ENCODE data around the gene KAZN.

KAZN gene

DNA sequence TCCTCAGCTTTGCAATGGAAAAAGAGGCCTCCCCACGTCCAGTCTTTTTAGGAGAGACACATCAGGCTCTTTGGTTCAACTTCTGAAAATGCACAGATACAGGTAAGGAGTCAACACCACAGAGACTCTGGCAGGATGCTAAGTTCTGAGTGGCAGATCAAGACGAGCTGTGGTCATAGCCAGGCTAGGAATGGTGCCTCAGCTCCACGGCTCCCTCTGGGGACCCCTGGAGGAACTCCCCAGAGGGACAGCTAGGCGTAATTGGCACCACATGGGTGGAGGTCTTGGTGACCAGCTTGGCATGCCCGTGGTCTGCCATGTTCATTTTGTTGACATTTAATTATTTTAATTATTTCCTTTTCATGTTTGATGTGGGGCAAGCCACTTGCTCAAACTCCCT is 206.1 kb downstream of the KAZN start:
- DNase-seq: no peak

DNA sequence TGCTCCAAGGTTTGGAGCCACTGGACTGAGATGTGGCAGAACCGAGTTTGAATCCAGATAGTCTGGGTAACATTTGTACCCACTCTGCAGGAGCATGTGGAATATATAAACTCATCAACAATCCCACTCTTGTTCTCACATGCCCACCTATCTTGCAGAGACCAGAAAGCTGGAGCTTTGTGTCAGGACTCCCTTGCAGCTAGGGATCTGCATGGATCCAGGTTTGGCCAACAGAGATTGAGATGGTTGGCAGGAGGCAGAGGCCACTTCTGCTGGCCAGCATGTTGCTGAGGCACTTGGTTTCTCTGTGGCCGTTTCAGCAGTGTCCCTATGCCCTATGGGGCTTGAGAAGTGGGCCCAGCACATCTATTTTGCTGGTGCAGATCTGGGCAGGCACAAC is 208.3 kb downstream of the KAZN start:
- DNase-seq: no peak

DNA sequence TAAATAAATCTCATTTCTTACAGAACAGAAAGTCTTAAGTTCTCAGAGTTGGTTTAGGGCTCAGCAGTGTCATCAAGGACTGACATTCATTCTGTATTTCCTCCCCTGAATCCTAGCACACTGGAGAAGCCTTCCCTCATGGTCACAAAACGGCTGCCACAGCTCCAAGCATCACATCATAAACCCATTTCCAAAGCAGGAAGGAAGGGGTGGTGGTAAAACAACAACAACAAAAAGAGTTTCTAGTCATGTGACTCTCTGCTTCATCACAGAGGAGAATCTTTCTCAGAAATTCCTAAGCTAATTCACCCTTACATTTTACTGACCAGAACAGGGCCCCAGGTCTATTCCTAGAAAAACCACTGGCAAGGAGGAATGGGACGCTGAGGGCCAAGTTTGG is 210.3 kb downstream of the KAZN start:
- no peak for DNase-seq

DNA sequence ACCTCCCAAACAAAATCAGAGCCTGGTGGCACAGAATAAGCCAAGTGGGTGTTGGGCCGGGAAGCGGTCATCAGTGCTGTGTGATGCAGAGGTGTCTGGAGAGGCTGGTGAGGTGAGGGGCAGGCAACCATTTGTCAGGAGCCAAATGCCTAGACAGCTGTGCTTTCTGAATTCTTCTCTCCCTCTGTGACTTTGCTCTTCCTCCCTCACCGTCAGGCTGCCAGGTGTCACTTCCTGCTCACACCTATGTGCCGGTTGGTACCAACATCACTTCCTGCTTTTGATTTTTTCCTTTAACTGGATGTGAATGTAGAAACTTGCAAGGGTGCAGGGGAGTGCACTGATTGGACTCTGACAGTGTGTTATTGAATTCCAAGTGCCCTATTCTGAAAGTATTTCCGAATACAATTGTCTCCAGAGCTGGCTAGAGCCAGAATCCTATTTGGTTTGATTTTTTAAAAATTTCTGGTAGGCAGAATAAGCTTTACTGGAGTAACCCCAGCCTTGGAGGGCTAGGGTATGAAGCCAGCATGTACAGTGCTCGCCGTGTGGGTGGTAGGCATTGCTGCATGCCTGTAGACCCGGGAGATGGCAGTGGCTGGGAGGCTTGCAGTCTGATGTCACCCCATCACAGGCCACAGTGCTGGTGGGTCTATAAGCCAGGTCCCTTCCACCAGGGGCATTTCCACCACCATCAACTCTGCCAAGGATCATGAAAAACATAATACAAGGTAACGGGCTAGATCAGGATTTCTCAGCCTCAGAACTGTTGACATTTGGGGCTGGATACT is 210.9 kb downstream of the KAZN start:
- DNase-seq: no peak

DNA sequence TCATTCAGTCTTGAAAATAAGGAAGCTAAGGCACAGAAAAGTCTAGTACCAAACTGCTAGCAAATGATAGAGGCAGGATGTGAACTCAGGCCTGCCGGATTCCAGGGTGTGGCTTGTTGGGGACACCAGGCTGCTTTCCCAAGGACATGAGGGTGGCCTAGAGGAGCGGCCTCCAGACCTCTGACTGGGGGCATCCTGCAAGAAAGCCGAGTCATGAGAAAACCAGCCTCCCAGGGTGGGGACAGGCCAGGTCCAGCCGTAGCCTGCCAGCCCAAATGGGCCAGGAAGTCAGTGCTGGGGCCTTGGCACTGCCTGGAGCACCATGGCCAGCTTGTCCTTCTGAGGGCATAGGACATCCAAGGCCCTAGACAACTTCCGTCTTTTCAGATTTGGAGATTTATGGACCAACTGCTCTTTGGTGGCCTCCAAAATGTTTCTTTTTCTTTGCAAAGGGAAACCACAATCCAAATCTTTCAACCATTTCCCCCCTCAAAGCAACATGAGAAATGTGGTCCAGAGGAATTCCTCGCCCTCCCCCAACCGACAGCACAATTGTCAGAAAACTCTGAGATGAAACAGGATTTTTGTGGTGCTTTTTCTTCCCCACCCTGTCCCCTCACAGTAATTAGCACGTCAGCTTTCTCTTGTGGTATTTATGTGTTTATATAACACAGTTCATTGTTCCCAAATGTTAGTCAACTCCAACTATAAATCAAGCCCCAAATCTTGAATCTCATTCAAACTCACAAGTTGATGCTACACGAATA is 212.3 kb downstream of the KAZN start:
- DNase-seq: no peak

DNA sequence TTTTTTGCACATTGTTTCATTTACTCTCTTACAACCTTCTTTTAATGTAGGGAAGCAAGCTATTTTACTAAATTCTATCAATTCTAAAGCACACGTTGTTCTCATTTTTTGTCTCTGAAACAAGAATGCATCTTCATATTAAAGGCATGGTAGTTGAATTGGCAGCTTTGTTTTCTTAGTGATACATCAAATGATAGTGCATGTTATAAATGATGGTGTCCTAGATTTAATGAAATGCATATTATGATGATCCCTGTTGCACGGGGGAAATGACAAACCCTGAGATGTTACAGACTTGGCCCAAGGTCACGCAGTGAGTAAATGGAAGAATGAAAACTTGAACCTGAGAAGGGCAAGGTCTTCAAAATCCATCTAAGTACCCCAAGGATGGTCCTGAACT is 213.1 kb downstream of the KAZN start:
- no peak for DNase-seq

DNA sequence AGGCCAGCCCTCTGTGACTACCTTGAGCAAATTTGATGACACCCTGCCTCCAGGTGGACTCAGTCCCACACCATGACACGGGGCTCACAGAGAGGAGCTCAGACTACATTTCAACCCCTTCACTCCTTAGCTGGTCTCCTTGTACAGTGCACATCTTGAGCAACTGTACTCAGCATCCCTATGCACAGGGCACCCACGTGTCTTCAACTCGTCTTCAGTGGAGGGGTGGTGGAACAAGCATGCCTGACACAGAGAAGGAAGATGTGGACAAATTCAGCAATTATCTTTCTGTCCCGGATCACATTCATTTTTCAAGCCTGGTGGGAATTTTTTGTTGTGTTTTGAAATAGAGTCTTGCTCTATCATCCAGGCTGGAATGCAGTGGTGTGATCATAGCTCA is 213.7 kb downstream of the KAZN start:
- no peak for DNase-seq

DNA sequence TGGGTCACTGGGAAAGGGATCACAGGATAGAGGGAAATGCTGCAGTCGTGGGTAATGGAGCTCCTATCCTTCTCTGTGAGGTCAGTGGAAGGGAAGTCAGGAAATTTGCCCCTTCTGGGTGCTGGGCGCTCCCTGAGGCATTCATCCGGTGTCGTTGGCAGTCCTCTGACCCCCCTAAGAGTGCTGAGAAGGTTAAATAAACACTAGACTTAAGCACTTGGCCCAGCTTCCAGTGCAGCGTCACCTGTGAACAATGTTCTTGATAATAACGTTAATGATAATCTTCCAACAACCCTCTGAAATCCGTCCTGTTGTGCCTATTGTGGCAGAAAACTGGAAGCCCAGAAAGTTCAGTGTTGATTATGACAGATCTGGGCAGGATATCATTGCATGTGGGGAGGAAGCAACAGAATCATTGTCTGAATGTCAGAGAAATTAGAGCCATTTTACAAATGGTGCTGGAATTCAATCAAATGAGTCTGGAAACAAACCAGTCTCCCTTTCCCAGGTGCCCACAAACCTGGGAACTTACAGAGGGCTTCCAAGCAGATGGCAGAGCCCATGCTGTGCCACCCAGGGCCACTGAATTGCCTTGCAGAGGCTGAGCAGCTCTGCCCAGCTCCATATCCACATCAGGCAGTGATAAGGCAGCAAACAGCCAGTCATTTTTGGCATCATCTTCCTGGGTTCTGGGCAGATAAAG is 216.8 kb downstream of the KAZN start:
- no peak for DNase-seq

DNA sequence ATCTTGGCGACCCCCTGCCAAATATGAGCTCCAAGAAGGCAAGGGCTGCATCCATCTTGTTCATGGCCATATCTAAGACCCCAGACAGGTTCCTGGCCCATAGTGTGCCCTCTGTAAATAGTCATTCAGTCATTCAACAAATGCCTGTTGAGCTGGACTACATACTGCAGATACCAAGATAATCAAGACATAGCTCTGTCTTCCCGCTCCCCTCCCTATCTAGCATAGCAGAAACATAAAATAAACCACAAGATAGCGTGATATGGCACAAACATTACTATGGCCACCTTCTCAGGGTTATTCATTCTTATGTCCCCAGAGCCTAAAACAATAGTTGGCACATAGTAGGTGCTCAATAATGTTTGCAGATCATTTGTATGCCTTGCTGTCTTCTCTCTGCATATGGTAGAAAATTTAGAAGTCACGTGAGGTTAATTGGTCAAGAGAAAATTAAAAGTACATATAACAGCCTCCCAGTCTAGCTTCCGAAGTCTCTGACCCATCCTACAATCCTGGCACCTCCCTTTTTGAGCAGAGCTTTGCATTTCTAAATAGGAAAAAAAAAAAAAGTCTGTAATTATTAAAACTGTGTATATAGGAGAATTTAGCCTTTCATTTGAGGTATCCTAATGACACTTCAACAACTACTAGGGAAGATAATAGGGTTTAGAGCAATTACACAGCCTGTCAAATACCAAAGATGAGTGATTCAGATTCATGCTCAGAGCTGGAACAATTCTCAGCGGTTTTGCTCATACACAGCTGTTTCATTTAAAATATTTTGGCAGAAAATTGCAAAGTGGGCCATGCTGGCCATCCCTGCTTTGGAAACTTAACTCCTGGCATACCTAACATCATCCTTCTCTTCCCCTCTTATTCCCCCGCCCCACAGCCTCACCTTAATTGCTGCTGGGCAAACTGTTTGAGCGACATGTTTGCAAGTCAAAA is 219.0 kb downstream of the KAZN start:
- DNase-seq: no peak

DNA sequence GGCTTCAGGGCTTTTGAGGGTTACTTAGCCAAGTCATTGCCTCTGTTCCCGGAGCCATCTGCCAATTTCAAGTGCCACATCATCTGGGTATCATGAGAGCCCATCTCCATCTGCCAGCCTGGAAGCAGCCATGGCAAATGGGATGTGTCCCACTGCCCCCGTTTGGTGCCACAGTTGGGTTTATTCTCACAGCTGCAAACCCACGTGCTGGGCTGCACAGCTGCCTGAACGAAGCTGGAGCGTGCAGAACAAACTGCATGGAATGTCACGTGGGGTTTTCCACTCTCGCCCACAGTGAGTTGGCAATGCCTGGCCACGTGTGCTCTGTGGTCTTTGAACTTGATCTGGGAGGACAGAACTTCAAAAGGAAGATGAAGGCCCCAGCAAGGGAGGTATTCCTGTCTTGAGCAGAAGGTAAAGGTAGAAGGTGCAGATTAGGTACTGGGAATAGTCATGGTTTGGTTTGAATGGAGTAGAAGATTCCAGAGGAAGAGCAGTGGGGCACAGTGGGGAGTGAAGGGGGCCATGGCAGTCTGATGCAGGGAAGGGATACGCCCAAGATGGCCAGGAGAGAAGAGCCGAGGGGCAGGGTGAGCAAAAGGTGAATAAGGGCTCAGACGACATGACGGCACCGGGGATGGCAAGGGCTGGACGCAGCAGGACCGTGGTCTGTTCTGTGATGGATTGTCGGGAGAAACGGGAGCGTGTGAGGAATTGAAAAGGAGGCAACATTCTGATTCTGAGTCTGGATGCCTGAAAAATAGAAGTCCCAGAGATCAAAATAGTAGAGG is 222.0 kb downstream of the KAZN start:
- DNase-seq: no peak

DNA sequence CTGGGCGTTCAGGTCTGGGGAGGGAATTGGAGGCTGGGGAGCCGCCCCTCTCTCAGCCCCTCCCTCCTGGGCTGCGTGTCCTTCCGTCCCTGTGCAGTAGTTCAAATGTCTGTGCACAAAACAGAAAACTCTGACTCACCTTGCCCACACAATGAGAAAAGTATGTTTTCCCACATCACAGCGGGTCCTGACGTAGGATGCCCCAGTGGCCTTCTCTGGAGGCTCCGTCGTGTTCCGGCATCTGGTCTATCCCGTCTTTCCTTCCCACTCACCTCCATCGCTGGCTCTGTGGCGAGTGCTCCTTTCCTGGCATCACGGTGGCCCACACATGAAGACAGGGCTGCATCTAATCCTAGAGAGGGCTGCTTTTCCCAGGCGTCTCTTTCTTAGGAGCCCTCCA is 224.0 kb downstream of the KAZN start:
- no peak for DNase-seq

DNA sequence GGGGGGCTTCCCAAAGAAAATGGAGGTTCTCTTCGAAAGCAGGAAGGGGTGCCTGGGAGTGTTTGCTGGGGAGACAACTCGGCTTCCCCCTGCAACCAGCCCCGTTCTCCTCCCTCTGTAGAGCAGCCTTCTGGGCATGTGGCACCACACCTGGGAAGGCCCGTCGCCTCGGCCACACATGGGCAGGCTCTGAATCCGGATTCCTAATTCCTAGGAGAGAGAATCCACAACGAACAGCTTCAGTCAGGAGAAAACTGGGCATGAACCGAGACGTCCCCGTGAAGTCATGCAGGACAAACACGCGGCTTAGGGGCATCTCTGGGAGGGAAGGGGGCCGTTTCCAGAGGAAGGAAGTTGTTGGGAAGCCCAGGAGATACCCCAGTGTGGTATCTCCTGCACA is 224.5 kb downstream of the KAZN start:
- no peak for DNase-seq

DNA sequence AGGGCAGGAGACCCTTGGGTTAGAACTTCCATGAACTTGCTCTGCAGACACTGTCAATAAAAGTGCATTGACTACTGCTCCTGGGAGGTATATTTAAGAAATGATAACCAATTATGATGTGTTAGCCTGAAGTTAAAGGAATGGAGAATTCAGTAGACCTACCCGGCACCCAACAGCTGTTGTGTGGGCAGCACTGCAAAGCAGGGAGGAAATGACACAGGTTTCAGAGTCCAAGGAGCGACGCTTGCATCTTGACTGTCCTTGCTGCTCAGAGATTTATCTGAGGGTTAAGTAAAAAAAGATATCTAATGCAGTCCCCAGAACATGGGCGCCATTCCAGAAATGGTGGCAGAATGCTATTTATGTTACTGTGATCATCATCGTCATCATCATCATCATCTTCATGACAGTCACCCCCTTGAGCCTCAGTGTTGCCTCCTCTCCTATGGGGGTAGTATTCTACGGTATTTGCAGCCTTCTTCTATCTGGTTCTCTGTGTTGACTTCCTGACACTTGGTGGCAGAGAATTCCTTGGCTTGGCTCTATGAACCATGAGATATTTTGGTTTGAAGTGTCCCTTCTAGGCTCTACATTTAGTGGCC is 225.9 kb downstream of the KAZN start:
- DNase-seq: no peak

DNA sequence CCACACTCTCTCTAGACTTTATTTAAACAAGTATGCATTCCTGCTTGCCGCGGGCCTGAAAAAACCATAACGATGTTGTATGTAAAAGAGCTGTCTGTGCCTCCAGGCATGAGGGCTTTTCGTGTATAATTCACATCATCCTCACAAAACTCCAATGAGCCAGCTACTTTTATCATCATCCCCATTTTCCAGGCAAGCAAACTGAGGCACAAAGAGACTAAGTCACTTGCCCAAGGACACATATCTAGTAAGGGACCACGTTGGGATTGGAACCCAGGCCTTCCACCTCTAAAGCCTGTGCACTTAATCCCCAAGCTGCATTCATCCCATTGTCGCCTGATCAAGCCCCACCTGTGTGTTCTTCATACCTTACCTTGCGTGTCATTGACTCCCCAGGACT is 226.9 kb downstream of the KAZN start:
- DNase-seq: no peak

DNA sequence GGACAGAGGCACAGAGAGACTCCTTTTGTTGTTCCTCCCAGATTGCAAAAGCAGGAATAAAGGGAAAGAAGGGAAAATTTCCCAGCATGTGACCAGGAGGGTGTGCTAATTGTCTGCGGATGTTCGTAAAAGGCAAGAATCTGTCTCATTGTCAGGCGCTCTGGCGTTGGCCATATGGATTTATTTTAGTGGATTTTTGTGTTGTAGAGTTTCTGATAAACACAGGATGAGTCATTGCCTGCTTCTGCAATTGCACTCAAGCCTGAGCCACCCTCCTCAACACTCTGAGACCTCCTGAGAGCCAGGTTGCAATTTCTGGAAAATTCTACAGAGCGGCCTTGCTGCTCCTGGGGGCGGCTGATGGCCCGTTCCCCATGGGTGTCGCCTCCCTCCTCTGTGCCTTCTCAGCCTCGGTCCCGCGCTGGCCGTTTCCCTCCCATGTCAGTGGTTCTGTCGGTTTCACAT is 227.7 kb downstream of the KAZN start:
- no peak for DNase-seq

DNA sequence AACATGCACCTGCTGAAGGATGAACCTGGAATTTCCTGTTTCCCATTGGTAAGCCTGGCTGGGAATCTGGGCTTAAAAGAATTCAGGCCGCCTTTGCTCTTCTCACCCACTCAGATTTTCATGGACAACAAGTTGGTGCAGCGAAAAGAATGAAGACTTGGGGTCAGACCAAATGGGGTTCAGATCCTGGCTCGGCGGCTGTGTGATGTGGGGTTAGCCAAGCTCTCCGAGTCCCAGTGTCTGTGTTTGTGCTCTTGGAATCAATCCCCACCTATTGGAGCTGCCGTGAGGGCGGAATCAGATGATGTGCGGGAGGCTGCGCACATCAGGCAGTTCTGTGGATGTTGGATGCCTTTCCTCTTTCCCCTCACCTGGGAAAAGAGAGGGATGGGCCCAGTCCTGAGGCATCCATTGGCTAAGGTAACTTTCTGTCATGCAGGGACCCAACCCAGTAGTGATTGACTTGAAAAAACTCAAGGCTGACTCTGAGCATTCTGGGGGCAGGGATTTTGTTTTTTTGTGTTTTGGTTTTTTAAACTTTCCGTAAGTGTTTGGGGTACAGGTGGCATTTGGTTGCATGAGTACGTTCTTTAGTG is 228.3 kb downstream of the KAZN start:
- DNase-seq: no peak

DNA sequence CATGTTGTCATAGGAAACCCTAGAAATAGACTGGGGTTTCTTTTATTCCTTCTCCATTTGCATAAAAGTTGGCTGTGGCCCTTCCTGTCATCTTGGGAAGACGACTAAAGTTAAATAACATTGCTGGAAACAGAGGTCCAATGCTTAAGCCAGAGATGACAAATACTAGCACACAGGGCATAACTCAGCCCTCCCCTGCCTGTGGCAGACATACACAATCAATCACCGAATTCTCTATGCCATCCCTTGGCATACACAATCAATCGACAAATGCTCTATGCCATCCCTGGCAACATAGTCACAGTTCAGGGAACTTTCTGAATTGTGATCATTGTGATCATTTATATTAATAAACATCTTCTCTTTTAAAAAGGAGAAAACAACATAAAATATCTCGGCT is 229.4 kb downstream of the KAZN start:
- DNase-seq: no peak

DNA sequence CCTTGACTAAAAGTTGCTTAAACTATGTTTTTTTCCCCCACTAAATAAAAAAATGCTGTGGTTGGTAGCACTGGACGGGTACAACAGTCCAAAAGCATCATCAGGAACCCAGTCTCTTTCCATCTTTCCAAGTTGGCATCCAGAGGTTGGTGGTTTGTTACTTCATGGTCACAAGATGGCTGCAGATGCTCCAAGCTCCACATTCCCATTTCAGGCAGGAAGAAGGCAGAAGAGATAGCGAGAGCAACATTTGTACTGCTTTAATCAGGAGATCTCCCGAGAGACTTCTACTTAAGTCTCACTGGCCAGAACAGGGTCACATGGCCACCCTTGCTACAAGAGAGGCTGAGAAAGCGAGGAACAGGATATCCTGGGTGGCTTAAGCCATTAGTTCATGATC is 230.2 kb downstream of the KAZN start:
- no peak for DNase-seq

DNA sequence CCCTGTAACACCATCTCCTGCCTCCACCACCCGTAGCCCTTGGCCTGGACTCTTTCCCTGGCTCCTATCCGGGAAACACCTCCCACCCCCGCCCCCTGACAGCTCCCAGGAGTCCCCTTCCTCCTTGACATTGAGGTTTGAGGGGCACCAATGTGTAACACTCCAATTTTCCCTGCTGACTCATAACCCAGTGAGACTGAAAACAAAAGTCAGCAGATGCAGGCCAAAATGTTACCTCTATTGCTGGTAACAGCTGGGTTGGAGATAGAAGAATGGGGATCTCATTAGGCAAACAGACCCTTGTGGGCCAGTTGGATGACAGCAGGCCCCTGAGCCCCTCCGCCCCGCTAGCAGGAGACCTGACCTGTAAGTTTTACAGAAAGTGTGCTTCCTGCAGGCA is 237.2 kb downstream of the KAZN start:
- DNase-seq: no peak

DNA sequence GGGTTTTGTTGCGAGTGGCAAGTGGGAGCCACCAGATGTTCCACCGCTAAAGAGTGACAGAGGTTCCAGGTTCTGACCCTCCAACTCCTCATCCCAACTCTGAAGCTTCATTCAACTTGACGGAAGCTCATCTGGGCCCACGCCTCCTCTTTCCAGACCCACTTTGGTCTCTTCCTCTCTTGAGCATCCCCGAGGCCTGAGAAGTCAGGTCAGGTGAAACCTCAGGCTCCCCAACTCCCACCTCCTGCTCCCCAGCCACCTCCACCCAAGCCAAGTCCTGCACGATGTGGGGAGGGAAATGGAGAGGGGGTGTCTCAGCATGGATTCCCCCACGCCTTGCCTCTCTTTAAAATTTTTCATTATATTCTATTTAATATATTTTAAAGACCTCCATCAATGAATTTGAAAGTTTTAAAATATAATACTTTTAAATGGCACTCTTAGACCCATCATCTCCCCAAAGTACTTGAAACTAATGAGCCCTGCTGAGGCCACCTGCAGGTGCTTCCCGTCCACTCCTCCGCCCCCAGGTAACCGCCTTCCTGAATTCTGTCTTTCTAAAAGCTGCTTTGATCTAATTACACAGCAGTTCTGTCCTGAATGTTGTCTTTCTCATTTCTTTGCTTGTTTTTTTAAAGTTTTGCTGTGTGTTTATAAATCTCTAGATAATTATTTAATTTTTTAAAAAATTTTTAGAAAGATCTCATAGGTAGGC is 238.1 kb downstream of the KAZN start:
- DNase-seq: no peak
